HG03066 (cell line): ENCODE measurements around the gene CATSPER3.

ENCODE experiments used
- ATAC-seq: cut with Tn5 transposase; IDR thresholded peaks from one replicate; pipeline ENCODE4 v1.9.1; 2021; ENCODE audit warnings: low read depth; ENCODE audit not compliant: unreplicated experiment

Gene CATSPER3

GRCh38 chr5:135027697-135028615 is 60.2 kb downstream of the CATSPER3 start:
- ATAC-seq, result no peak

GRCh38 chr5:135028791-135029476 is 61.2 kb downstream of the CATSPER3 start:
- ATAC-seq, result no peak

DNA sequence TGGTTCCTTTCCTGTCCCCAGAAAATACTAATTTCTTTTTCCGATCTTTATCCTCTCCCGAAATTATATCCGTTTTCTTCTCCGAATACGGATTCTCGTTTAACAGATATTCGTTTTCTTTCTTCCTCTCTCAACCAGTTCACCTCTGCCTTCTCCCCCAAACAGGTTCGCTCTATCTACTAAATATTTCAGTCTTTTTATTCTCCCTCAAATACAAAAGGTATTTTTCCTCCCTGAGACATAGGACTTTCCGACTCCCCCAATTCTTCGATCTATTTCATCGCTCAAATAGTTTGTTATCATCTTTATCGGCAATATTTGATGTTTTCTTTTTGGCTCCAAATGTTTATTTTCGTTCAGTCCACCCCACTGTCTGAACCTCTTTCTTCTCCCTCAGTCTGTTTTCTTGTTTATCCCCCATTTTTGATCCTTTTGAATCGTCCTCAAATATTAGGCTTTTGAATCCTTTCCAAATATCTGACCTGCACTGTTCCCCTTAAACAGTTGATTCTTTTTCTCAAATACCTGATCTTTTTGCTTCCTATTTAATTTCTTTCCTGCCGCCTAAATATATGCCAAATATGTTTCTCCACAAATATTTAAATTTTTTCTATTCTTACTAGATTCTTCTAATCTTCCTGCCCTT is 61.9 kb downstream of the CATSPER3 start:
- no peak for ATAC-seq

DNA sequence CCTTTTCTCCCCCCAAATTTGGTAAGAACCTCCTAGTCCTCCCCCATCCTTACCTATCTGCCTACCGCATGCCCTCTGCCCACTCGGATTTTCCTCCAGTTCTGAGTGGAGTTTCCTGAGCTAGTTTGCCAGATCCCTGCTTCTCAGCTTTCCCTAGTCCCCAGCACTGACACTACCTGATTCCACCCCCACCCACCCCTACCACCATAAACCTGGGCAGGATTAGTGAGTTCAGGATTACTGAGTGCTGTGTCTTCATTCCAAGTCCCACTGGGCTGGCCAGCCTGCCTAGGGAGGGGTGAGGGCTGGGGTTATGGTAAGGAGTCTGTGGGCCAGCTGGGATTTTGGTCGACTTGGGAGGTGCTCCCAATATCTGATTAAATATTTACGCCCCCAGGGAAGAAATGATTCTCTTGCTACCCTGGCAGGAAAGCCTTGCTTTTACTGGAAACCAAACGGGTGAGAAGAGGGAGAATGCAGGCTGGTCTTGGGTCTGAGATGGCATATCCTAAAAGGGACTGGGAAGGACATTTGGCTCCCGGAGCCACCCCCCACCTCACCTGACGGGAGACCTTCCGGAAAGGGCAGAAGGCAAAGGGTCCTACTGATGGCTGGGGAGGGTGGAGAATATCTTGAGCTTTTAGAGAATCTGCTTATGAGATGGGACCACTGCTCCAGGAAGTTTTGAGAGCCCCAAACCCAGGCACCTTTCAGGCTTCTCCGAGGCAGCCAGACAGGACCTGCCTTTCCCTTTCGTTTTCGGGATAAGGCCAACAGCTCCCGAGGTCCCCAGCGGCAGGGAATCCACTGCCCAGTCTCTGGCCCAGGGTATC is 62.6 kb downstream of the CATSPER3 start:
- no peak for ATAC-seq

DNA sequence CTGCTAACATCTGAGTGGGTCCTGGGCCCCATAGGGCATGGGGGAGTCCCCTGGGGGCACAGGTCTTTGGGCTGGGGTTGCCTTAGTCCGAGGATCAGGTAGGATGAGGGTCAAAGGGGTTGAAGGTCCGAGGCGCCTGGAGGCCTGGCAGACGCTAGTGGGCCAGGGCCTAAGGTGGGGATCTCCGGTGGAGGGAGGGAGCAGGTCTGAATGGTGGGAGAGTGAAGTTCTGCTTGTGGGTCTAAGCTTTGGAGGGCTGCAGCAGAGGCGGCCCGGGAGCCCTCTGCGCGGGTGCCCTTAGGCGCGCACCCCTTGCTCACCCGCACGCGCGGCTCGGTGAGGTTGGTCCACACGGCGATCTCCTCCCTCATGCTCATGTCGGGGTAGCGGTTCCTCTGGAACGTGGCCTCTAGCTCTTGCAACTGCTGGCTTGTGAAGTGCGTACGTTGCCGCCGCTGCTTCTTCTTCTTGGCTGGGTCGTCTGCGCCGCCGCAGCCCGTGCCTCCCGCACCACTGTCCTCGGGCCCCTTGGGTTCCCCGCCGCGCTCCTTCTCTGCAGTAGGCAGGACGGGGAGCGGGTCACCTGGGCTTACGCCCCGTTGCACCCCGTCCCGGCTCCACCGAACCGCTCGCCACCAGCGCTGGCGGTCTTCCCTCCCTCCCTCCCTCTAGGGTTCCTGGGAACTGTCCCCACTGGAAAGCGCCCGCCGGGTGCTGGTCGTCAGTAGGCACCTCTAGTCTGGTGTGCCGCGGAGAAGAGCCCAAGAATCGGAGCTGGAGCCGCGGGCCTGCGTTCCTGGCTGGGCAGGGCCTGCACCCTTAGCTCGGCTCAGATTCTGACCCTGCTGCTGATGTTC is 63.5 kb downstream of the CATSPER3 start:
- peak; percentile 32 for ATAC-seq

- no peak for ATAC-seq
Measured at GRCh38 chr5:135031813-135032694, 64.3 kb downstream of the CATSPER3 start.

- ATAC-seq, result no peak
Measured at GRCh38 chr5:135032695-135032998, 64.9 kb downstream of the CATSPER3 start.

- ATAC-seq, result no peak
Measured at GRCh38 chr5:135032999-135033861, 65.5 kb downstream of the CATSPER3 start.

DNA sequence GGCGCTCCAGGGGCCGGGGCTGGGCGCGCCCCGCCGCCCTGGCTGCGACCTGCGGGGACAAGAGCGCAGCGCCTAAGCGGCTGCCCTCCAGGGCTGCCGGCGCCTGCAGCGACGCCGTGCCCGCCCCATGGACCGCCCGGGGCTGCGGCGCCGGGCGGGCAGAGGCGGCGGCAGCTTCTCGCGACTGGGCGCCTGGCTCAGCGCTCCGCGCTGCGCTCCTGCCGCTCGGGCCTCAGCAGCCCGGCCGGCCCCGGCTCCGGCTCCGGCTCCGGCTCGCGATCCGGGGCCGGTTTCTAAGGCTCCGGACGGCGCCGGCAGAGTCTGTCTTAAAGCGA is 66.2 kb downstream of the CATSPER3 start, which contains the start of gene PITX1:
TSS of gene PITX1 (minus strand) at position 328 of the 335 bp plus-strand sequence. CDS start 347 bp downstream, outside the sequence.
- ATAC-seq, result no peak

DNA sequence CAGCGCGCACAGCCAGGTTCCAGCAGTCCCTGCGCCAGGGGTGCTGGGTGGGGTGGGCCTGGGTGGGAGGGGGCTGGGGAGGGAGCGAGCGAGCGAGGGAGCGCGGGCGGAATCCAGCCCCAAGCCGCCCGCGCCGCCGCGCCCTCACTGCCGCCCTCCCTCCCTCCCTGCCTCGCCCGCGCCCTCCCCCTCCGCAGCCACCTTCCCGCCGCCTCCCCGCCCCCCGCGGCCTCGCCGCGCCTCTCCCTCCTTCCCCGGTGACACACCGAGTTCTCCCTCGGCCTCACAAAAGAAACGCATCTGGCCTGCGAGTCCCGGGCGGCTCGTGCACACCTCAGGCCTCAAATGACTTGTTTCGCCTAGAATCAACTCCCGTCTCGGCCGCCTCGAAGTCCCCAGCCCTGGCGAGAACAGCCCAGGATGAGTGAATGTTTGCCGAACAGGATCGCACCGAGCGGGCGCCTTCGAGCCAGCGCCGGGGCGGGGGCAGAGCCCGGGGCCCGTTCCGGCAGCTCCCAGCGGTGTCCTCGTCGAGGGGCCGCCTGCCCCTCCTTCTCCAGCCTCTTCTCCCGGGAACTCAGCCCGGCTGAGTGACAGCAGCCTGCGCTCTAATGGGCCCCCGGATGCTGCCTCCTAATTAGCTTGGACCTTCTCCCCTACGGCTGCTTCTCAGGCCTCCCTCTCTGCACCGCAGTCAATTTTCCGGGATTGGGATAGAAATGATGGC is 66.7 kb downstream of the CATSPER3 start:
- ATAC-seq, result no peak

DNA sequence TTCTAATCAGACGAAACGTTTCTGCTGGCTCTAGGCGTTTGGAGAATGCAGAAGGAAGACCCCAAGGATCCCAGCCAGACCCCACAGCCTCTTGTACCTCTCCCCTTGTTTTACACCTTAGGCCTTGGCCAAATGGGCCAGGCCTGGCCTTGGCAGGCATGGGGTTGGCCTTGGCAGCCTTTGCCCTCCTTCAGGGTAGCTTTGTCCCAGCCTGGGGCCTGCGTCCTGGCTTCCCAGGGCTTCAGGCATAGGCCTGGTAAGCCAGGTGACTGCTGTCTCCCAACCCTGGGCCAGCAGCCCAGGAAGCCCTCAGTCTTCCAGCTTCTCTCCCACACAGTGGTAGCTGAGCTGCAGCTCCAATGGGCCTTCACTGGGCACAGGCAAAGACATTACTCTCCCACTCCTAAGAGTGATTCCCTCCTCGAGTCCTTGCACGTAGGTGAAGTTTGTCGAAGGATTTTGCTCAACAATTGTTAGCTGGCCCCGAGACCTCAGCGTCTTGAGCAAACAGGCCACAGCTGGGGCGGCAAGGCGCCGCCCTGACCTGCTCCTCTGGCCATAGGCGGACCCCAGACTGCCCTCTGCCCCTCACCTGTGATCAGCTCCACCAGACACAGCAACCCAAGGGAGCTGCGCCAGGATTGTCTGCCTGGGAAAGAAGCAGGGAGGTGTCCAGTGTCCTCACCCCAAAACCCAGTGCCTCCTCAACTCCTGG is 67.4 kb downstream of the CATSPER3 start:
- ATAC-seq, result no peak

DNA sequence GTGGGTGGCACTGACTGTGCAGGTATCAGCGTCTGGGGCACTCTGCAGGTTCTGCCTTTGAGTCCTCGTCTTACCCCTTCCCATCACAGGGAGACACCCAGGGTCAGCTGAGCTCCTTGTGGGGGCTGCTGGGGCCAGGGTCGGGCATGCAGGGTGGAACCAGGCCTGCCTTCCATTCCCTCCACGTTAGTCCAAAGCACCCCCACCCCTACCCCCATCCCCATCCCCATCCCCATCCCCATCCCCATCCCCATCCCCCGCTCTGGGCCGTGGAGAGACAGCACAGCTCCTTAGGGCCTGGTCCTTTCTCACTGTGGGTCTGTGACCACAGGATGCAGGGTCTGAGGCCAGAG is 67.9 kb downstream of the CATSPER3 start:
- ATAC-seq, result no peak

DNA sequence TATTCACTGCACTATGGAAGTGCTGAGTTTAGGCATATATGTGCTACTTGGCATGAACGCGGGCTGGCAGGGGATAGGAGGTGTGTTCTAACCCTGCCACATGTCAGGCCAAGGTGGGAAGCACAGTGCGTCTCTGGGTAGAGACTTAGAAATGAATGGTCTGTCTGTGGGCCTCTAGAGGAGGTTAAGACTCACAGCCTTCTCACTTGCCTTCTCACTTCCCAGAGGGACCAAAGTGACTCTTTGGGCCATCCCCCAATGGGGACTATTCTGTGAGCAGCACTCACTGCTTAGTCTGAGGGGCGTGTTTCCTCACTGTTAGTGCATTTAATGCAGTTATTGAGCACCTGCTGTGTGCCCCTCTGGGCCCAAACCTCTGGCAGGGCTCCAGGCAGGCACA is 68.7 kb downstream of the CATSPER3 start:
- no peak for ATAC-seq

DNA sequence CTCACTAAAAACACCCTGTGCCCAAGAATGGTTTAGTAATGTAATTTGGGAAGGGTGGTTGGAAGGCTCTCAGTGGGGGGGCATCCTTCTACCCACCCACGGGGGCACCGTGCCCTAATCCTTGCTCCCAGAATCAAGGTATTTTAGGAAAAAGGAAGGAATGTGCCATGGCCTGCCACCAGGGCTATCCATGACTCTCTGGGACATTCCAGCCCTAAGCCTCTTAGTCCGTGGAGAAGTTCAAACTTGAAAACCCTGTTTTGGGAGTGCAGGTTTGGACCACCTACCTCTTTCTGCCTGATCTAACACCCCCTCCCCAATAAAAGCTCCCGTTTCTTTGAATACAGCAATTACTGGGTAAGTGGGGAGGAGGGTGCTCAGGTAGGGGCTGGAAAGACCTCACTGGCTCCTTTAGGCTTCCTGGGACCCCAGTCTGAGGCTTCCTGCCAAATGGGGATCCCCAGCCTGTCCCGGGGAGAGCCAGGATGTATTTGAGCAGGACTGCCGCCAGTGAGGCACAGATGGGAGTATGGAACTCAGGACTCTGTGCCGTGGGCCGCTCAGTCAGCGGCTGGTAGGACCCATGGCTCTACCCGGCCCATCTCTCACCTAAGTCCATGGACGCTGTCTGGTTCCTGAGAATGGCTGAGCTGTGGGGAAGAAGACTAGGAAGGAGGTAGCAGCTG is 70.0 kb downstream of the CATSPER3 start:
- no peak for ATAC-seq

- no peak for ATAC-seq
Measured at GRCh38 chr5:135038205-135038812, 70.6 kb downstream of the CATSPER3 start.

GRCh38 chr5:135038813-135039270 is 71.1 kb downstream of the CATSPER3 start:
- ATAC-seq, result no peak
